ENCODE data around the gene CST7.
"Not testable (repeated sequence)": the region's sequence is repeated elsewhere in the genome, so short reads cannot be mapped to it uniquely, and the experiment has no call there.

Gene CST7

DNA sequence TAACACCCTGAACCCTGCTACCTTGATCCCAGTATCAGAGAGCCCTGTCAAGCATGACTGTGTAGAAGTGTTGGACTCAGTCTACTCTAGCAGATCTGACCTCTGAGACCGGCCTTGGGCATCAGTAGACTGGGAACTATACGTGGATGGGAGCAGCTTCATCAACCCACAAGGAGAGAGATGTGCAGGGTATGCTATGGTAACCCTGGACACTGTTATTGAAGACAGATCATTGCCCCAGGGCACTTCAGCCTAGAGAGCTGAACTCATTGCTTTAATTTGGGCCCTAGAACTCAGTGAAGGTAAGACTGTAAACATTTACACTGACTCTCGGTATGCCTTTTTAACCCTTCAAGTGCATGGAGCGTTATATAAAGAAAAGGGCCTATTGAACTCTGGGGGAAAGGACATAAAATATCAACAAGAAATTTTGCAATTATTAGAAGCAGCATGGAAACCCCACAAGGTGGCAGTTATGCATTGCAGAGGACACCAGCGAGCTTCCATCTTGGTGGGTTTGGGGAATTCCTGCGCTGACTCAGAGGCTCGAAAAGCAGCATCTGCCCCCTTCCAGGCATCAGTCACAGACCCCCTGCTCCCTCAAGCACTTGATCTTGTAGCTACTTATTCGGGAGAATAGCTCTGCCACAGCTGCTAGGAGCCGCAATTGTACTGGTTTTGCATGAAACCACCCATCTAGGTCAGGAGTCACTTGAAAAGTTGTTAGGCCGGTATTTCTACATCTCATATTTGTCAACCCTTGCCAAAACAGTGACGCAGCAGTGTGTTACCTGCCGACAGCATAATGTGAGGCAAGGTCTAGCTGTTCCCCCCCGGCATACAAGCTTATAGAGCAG, 19.0 kb upstream of the CST7 start:
- peak; percentile 97 for DNase-seq

DNA sequence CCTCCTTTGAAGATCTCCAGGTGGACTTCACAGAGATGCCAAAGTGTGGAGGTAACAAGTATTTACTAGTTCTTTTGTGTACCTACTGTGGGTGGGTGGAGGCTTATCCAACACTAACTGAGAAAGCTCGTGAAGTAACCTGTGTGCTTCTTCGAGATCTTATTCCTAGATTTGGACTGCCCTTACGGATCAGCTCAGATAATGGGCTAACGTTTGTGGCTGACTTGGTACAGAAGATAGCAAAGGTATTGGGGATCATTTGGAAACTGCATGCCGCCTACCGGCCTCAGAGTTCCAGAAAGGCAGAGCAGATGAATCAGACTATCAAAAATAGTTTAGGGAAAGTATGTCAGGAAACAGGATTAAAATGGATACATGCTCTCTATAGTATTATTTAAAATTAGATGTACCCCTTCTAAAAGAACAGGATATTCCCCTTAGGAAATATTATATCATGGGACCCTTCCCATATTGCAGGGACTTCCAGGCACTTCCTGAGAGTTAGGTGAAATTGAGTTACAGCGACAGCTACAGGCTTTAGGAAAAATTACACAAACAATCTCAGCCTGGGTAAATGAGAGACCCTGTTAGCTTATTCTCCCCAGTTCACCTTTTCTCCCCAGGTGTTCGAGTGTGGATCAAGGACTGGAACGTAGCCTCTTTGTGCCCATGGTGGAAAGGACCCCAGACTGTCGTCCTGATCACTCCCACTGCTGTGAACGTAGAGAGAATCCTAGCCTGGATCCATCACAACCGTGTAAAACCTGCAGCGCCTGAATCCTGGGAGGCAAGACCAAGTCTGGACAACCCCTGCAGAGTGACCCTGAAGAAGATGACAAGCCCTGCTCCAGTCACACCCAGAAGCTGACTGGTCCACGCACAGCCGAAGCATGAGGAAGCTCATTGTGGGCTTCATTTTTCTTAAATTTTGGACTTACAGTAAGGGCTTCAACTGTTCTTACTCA, 18.1 kb upstream of the CST7 start:
- DNase-seq = peak; percentile 60

DNA sequence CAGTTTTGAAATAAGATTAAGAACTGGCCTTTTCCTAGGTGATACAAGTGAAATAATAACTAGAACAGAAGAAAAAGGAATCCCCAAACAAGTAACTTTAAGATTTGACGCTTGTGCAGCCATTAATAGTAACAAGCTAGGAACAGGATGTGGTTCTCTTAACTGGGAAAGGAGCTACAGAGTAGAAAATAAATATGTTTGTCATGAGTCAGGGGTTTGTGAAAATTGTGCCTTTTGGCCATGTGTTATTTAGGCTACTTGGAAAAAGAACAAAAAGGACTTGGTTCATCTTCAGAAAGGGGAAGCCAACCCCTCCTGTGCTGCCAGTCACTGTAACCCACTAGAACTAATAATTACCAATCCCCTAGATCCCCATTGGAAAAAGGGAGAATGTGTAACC, 17.2 kb upstream of the CST7 start:
- not testable (repeated sequence) for DNase-seq

DNA sequence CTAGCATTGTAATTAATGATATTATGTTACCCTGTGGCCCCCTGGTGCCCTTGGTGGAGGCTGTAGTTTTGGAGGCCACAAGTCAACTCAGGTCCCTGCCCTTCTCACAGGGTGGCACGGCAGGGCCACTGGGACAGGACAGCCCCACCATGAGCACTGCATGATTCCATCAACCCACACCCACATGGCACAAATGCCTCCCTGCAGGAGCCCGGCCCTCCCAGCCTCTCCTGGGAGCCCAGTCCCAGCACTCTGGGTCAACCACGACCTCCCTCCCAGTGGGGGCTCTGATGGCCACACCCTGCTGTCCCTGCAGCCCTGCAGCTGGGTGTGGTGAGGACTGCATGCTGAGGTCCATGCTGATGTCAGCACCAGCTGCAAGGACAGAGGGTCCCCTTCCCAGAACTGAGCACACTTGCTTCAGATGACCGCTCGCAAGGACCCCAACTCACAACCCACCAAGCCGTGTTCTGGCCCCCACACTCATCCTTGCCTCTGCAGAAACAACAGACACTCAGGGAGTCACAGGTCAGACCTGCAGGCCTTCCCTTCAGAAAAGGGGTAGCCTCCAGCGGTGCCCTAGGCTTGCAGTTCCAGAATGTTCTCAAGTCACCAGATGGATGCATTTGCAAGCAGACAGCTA, 15.7 kb upstream of the CST7 start:
- no peak for DNase-seq

DNA sequence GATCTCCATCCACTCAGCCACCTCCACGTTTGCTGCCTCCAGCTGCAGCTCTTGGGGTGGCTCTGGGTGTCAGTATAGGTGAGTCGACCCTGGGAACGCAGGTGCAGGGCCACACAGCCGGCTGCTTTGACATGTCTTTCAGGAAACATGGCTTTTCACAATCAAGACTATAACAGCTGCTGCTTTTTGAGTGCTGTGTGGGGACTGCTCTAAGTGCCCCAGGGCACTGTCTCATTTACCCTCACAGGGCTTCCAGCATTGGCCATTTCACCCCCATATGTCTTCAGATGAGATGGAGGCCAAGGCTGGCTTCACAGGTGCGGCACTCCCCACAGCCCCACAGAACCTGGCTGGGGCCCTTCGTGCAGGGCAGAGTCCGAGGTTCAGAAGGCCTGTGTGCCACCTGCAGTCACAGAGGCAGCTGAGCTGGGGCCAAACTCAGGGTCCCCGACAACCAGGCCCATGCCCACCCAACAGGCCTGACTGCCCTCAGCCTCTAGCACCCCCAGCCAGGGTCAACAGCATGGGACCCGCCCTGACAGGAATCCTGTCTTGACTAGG, 14.9 kb upstream of the CST7 start:
- no peak for DNase-seq

DNA sequence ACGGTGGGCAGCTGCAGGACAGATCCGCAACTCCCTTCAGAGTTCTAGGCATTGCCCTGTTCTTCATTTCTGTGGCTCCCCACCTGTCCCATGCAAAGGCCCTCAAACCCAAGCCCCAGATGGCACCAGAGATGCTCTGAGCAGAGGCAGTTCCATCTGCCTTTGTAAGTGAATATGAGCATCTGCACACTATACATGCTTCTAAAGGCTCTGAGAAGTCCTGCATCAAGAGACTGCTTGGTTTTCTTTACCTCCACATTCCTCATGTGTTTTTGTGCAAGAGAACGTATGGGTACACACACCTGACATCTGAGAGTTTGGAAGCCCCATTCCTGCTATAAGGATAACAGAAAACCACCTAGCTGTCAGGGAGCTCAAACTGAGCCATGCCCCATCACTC, 14.4 kb upstream of the CST7 start:
- DNase-seq = no peak

DNA sequence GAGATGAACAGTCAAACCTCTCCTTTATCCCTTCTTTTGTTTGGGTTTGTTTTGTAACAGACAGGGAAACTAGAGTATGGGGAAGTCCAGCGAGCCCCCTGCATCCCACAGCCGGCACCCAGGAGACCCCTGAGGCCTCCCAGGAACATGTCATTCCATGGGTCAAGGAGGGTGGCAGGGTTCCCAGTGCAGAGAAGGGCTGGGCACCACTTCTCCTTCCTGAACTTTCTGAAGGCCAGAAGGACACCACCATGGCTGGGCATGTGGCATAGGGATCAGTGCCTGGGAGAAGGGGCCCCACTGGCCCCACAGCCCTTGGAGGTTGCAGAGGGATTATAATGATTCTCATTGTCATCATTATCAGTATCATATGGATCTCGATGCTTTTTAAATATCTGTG, 13.9 kb upstream of the CST7 start:
- no peak for DNase-seq

DNA sequence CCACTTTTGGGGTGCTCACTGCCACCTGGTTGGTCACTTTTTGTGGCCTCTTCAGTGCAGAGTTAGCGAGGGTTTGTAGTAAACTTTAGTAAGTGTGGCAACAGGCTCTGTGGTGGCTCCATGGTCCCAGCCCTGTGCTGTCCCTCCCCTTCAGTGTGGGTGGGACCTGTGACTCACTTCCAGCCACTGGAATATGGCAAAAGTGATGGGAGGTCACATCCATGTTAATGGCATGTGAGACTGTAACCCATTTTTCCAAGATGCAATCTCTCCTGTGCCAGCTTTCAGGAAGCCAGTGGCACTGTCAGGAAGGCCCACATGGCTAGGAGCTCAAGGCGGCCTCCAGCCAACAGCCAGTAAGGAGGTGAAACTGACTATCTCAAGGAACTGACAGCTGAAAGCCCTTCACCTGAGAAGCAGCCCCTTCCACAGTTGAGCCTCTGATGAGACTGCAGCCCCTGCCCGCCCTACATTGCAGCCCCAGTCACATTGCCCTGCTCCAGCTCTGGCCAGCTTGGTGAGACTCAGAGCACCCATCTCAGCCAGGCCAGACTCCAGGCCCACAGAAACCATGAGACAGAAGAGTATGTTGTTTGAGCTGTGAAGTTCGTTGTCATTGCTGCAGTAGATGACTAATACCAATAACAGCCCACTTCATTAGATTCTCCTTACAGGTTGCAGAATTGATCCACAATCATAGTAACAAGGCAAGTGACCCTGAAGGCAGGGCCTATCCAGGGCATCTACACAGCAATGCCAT, 13.1 kb upstream of the CST7 start:
- DNase-seq = no peak

DNA sequence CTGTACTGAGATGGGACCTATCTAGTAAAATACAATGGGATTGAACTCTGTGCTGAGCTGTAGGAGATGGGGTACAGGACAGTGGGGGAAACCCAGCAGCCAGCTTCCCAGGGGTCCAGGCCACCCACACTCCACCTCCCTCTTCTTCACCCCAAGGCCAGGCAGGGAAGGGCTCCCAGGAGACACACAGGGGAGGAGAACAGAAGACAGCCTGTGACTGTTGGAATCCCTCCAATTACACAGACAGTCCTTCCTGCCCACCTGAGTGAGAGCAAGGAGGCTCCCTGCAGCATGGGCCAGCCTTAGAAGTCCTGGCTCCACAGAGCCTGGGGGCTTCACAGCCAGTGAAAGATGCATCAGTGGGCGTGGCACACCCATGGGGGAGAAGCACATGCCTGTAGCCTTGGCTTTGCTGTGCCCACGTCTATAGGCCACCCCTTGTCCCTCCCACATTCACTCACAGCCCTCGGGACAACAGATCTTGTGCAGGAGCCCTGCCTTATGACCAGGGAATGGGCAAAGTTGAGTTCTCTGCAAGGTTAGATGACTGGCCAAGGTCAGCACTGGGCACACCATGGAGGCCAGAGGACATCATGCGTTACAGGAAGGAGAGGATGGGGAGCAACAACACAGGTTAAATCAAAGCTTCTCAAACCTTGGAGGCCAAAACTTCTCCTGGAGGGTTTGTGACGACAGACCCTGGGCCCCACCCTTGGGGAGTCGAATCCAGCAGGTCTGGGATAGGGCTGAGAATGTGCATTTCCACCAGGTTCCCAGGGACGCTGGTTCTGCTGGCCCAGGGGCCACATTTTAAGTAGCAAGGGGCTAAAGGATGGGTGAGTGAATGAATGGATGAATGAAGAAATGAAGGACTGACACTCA, 12.3 kb upstream of the CST7 start:
- DNase-seq = no peak

DNA sequence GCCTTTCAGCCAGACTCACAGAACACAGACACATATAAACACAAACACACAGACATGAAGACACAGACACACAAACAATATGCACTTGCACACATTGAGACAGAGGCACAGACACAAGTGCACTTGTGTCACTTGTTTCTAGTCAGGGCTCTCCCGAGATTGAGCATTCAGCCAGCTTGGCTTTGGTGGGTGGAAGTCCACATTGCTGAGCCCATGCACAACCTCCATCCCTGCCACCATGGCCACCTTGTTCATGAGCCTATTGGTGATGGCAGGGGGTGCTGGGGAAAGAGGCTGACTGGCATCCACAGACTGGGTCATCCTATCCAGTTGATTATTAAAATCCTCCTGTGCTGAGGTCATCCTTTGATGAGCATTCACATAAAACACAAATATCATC, 11.5 kb upstream of the CST7 start:
- no peak for DNase-seq

DNA sequence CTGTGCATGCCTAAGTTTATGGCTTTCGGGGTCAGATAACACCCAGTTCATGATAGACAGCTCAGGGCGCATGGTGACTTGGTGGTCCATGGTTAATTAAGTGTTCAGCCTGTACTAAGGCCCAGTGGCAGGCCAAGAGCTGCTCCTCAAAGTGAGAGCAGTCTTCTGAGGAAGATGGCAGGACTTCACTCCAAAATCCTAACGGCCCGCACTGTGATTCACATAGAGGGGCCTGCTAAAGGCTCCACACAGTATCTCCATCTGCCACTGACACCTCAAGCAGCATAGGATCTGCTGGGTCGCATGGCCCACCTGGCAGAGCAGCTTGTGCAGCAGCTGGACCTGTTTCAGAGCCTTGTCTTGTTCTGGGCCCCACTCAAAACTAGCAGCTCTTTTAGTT, 10.6 kb upstream of the CST7 start:
- DNase-seq = no peak

DNA sequence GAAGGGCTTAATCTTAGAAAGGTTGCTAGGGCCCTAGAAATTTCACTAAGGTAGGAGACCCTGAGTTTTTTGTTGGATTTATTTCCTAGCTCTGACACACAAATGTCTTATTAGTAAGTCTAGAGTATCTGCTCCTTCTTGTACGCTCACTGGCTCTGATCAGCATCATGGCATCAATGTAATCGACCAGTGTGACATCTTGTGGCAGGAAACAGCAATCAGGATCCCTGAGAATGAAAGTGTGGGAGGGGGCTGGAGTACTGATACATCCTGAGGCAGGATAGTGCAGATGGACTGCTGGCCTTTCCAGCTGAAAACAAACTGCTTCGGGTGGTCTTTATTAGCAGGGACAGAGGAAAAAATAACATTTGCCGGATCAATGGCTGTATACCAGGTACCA, 10.0 kb upstream of the CST7 start:
- no peak for DNase-seq

DNA sequence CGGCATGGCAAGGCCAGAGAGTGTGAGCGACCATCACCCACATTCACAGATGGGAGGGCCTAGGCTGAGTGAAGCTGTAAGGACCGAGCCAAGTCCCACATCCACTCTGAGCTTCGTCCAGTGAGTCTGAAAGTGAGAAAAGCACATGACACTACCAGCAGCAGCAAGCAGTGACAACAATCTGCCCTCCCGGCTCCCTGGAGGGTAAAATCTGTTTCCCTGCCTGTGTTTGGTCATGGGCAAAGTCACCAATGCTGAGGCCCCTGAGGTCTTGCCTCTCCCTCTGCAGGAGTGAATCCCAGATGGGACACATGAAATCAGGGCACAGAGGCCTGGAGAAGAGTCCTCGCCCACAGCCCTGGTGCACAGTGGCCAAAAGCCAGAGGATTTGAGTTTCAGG, 6.4 kb upstream of the CST7 start:
- no peak for DNase-seq

DNA sequence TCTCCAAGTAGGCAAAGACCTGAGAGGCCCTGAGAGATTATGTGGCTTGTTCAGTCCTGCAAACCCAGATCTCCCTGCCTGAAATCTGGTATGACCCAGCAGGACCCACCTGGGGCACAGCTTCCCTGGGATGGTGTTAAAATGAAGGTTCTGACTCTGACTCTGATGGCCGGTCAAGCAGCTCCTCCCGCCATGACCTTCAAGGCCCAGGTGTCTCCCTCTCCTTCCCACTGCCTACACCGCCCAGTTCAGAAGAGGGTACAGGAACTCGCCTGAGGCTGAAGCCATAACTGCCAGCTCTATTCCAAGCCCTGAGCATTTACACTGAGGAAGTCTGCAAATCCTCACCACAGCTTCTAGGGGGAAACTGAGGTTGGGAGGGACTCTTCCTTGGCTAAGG, 5.9 kb upstream of the CST7 start:
- DNase-seq = no peak

DNA sequence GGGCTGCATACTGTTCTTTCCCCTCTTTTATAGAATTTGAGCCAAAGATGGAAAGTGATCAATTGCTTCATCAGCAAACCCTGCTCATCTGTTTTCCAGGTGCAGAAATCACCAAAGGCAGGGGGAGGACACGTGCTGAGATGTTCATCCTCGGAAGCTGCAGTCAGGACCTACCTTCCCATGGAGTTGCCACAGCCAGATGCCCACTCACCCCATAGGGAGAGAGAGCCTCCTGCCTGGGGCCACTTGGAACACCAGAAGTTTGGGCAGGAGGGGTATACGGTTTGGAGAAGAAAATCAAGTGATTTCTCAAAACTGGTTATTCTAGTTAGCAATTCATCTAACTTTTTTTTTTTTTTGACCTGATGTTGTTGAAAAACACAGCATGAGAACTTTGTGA, 5.3 kb upstream of the CST7 start:
- no peak for DNase-seq

DNA sequence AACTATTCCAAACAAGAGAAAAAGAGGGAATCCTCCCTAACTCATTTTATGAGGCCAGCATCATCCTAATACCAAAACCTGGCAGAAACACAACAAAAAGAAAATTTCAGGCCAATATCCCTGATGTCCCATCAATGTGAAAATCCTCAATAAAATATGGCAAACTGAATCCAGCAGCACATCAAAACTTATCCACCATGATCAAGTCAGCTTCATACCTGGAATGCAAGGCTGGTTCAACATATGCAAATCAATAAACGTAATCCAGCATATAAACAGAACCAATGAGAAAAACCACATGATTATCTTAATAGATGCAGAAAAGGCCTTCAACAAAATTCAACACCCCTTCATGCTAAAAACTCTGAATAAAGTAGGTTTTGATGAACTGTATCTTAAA, 2.7 kb upstream of the CST7 start:
- DNase-seq = not testable (repeated sequence)

DNA sequence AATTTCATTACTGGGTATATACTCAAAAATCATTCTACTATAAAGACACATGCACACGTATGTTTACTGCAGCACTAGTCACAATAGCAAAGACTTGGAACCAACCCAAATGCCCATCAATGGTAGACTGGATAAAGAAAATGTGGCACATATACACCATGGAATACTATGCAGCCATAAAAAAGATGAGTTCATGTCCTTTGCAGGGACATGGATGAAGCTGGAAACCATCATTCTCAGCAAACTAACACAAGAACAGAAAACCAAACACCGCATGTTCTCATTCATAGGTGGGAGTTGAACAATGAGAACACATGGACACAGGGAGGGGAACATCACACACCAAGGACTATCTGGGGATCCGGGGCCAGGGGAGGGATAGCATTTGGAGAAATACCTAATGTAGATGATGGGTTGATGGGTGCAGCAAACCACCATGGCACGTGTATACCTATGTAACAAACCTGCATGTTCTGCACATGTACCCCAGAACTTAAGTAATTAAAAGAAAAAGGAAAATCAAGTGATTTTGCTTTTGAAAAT, 602 bp upstream of the CST7 start:
- not testable (repeated sequence) for DNase-seq

DNA sequence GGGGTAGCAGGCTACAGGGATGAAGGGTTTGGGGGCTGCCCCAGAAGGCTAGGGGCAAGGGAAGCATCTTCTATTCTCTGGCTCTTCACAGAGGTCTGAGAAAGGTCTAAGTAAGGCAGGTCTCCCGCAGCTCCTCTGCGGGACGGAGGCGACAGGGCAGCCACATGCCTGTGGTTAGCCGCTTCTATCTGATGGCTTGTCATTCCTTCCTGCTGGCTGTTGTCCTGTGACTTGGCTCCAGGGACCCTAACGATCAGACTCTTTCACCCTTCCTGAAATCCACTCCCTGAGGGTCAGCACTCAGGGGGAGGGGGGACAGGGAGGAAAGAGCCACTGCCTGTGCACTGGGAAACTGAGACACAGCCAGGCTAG, 673 bp downstream of the CST7 start:
- DNase-seq = no peak

DNA sequence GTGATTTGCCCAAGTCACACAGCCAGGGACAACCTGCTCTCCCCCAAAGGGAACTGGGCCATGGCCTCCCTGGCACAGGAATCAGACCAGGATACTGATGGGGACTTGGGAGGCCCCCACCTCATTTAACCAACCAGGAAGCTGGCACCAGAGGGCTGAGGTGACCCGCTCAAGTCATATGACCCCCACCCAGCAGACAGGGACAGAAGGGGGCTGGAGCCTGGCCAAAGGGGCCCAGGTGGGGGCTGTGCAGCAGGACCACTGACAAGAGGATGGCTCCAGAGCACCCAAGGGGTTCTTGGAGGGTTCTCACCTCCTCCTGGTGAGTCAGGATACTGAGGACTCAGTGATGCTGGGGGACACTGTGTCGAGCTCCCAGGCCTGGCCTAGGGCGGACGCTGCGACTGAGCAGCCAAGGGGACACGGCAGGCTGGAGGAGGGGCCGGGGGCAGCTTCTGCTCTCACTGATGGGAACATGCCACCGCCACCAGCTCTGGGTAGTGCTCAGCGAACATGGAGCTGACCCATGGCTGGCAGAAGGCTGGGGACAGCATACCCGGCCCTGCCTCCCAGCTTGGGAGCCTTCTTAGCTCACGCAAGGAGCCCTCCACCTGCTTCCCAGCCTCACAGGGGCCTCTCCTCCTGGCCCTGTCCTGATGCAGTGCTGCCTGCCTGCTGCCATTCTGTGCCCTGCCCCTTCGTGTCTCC, 1.2 kb downstream of the CST7 start:
- no peak for DNase-seq

DNA sequence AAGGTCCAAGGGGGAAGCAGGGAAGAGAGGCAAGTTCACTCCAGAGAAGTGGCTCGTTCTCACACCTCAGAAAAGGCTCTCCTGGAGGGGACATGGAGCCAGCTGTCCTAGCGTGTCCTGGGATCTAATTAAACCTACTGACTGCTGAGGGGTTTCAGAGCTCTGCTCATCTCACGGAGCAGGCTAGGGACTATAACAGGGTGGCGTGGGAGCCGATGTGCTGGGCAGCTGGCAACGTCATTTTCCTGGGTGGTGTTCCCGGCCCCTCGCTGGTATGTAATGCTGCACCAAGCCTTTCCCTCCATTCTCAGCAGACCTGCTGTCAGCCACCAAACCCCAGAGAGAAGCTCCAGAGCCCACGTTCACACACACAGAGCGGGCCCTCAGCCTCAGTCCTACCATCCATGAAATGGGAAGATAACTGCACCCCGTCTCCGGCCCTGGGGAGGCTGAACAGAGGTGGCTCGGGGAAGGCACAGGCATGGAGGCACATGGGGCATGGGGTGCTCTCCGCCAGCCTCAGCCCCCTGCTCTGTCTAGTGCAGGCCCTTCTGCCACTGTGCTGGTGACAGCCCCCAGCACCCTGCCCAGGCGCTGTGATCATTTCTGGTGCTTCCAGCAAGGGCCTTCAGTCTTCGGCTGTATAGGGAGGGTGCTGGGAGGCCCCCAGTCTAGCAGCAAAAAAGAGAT, 1.9 kb downstream of the CST7 start:
- DNase-seq = no peak

Measured in NCI-H510A (cell line).